ENCODE results near the gene VEGFD.

- TF ChIP-seq CTCF (IDR thresholded peaks at IDR 0.05; ENCODE audit: low read length) (no peak), EZH2 (IDR thresholded peaks at IDR 0.05; ENCODE audit: borderline replicate concordance, low read length) (no peak)
Observed at GRCh38 chrX:15356444-15356843, 27.8 kb downstream of the VEGFD start.
